ENCODE results near the gene TTC31.

Gene TTC31

DNA sequence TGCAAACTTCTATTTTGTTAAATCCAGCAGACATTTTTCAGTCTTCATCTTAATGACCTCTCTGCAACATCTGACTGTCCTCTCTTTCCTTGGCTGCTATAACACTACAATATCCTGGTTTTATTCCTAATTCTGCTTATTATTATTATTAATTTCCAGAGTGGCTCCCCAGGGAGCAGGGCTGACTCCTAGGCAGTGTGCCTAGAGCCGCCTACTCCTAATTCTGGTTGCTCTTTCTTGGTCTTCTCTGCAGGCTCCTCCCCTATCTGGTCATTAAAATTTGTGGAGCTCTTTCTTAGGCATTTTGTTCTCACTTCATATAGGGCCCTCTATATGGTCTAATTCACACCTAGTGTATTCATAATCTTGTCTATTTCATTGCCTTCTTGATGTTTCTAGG lies 60.1 kb downstream of the TTC31 start:
- DNase-seq (ENCODE audit: low read depth): no peak
- TF ChIP-seq, protein P1, sequence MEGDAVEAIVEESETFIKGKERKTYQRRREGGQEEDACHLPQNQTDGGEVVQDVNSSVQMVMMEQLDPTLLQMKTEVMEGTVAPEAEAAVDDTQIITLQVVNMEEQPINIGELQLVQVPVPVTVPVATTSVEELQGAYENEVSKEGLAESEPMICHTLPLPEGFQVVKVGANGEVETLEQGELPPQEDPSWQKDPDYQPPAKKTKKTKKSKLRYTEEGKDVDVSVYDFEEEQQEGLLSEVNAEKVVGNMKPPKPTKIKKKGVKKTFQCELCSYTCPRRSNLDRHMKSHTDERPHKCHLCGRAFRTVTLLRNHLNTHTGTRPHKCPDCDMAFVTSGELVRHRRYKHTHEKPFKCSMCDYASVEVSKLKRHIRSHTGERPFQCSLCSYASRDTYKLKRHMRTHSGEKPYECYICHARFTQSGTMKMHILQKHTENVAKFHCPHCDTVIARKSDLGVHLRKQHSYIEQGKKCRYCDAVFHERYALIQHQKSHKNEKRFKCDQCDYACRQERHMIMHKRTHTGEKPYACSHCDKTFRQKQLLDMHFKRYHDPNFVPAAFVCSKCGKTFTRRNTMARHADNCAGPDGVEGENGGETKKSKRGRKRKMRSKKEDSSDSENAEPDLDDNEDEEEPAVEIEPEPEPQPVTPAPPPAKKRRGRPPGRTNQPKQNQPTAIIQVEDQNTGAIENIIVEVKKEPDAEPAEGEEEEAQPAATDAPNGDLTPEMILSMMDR (IDR thresholded peaks at IDR 0.05; ENCODE audit: insufficient read depth, low read depth, low read length, missing control alignments): no peak
- no peak overlapping the region for H3K4me3 ChIP-seq (ENCODE audit: low read length)
